Daoy (cell line): ENCODE results near the gene SERPINA1. TPM values are rescaled to one million over a fixed set of nuclear protein-coding genes. Genes with fewer than 3 reads are reported as not detected.
A peak's percentile ranks its signal among the peaks of the same experiment; 100 is the strongest.

Source experiments
- DNase-seq: peaks from one replicate; pipeline ENCODE4 v3.0.0-alpha.2; 2015; ENCODE audit warnings: low read depth
- total RNA-seq: library from RNA; depleted of rRNA; stranded (reverse); fragments of >200 nt; shearing (Covaris generic); gene quantifications from 2 replicates; pipeline ENCODE4 v1.2.3, GENCODE V29; 2014

Gene SERPINA1
- total RNA-seq, 1 experiment from 2014 or later = 26.1 TPM

DNA sequence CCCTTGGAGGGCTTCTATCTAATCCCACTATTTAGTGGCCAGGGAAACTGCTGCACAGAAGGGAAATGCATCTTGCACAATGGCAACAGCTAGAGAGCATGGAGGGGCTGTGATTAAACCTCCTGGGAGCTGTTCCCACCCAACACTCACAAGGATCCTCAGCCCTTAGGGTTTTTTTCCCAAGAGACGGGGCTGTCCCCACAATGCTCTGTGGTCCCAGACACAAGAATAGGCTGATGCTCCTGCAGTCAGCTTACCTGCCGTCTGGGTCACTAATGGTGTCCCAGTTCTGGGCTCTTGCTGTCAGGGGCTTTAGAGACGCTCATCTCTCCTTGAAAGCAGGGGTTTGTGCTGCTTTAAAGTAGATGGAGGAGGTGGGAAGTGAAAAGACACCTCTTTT lies 4.6 kb downstream of the SERPINA1 start:
- DNase-seq = no peak

DNA sequence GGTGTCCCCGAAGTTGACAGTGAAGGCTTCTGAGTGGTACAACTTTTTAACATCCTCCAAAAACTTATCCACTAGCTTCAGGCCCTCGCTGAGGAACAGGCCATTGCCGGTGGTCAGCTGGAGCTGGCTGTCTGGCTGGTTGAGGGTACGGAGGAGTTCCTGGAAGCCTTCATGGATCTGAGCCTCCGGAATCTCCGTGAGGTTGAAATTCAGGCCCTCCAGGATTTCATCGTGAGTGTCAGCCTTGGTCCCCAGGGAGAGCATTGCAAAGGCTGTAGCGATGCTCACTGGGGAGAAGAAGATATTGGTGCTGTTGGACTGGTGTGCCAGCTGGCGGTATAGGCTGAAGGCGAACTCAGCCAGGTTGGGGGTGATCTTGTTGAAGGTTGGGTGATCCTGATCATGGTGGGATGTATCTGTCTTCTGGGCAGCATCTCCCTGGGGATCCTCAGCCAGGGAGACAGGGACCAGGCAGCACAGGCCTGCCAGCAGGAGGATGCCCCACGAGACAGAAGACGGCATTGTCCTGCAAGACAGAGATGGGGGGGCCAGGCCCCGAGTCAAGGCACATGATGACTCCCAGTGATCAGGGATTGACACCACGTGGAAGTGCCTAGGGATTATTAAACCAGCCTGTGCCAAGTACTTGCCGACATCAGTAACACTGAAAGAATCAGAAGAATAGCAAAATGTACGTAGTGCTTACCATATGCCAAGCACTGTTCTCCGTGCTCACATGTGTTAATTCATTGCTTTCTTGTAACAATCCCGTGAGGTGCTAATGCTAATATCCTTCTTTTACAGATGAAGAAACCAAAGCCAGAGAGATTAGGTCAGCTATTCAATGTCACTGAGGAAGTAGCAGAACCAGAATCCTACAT lies 5.4 kb downstream of the SERPINA1 start:
- no peak for DNase-seq

DNA sequence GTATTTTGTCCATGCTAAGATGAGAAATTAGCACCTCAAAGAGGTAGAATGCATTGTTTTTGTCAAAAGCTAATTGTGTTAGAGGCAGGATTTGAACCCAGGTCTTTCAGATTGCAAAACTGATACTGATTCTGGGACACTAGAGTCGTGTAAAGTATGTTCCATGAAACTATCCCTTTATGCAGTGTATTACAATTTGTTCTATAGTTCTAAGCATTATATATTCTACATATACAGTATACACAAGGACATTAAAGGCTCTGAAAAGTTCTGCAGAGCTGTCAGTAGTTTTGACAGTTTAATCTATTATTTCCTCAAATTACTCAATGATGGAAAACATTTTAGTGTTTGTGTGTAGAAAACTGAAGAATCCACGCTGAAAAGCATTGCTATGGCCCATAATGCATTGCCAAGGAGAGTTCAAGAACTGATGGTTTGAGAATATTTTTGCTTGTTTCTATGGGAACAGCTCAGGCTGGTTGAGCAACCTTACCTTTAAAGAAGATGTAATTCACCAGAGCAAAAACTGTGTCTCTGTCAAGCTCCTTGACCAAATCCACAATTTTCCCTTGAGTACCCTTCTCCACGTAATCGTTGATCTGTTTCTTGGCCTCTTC lies 6.2 kb downstream of the SERPINA1 start:
- no peak for DNase-seq

GRCh38 chr14:94381149-94382030 lies 7.0 kb downstream of the SERPINA1 start:
- DNase-seq = no peak

DNA sequence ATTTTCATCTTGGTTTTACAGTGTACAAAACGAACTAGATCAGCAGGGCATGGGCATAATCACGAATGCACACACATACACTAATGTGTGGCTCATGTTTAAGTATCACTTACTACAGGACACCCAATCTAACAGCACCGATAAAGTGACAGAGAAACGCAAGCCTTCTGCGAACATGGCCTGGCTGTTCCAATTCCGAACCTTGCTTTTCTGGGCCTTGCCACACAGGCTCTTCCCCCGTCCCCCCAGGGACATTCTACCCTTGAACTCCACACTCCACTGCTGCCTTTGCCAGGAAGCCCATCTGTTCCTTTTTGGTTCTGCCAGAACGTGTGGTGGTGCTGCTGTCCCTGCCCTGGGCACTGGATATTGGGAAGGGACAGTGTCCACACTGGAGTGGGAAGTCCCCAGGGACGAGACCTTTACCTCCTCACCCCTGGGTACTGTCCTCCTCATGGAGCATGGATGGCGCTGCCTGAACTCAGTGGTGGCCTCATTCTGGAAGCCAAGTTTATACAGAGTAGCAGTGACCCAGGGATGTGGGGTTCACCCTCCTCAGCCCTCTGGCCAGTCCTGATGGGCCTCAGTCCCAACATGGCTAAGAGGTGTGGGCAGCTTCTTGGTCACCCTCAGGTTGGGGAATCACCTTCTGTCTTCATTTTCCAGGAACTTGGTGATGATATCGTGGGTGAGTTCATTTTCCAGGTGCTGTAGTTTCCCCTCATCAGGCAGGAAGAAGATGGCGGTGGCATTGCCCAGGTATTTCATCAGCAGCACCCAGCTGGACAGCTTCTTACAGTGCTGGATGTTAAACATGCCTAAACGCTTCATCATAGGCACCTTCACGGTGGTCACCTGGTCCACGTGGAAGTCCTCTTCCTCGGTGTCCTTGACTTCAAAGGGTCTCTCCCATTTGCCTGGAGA lies 7.9 kb downstream of the SERPINA1 start:
- no peak for DNase-seq

GRCh38 chr14:94379291-94380224 lies 8.8 kb downstream of the SERPINA1 start:
- no peak for DNase-seq

DNA sequence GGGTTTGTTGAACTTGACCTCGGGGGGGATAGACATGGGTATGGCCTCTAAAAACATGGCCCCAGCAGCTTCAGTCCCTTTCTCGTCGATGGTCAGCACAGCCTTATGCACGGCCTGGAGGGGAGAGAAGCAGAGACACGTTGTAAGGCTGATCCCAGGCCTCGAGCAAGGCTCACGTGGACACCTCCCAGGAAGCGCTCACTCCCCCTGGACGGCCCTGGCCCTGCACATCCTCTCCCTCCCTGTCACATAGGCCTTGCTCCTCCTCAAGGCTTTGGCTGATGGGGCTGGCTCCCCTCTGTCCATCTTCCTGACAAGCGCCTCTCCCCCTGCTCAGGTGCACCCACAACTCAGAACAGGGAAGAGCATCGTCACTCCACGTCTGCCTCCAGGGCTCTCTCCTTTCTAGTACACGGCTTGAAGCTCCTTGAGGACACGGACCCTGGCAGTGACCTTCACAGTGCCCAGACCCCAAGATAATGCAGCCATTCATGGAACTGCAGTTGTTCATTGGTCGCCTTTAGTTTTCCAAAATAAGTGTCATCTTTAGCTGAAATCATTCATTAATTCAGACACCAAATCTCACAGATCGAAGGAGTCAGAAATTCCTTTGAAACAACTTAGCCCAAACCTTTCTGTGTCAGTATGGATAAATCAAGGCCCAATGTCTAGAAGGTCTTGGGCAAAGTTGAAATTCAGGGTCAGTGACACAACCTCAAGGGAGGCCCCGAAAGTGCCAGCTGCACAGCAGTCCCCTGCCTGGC lies 9.7 kb downstream of the SERPINA1 start:
- DNase-seq = no peak

DNA sequence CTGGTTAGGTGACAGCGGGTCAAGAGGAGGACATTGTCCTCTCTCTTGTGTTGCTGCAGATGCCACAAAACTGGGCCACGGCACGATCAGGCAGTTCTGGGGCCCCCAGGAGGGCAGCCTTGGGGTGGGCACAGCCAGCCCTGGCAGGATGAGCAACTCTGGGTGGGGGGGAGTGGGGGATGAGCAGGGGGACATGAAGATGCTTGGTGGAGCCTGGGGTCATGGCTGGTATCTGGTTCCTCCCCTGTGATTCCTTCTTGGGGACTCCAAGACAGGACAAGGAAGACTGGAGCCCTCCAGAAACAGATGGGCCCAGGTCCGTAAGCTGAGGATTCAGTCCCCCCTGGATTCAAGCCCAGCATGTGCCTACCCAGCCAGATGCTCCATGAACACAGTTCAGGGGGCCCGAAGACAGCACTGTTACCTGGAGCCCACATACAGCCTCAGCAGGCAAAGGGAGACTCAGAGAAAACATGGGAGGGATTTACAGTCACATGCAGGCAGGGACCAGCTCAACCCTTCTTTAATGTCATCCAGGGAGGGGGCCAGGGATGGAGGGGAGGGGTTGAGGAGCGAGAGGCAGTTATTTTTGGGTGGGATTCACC lies 10.4 kb downstream of the SERPINA1 start:
- no peak for DNase-seq

- no peak for DNase-seq
Measured at GRCh38 chr14:94376976-94377865, 11.2 kb downstream of the SERPINA1 start.

- no peak for DNase-seq
Measured at GRCh38 chr14:94376108-94376975, 12.1 kb downstream of the SERPINA1 start.

DNA sequence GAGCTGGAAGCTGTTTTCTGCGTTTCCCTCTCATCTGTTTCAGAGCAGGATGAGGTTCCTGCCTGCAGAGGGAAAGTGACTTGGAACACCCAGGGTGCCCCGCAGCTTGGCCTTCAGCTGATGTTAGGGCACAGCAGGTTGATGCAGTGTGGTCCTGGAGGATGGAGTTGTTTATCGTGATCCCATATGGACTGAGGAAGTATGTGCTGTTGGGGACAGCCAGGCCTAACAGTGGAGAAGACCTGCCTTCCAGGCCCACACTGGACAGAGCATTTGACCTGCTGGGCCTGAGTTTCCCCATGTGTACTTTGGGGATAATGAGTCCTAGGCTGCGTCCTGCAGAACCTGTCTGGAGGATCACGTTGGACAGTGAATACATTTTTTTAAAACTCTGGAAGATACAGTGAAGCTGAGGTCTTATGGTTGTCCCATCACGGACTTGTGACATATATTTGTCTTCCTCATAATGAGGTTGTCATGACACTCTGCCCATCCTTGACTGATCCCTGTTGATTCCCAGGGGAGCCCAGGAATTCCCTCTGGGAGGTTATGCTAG lies 12.8 kb downstream of the SERPINA1 start:
- no peak for DNase-seq

DNA sequence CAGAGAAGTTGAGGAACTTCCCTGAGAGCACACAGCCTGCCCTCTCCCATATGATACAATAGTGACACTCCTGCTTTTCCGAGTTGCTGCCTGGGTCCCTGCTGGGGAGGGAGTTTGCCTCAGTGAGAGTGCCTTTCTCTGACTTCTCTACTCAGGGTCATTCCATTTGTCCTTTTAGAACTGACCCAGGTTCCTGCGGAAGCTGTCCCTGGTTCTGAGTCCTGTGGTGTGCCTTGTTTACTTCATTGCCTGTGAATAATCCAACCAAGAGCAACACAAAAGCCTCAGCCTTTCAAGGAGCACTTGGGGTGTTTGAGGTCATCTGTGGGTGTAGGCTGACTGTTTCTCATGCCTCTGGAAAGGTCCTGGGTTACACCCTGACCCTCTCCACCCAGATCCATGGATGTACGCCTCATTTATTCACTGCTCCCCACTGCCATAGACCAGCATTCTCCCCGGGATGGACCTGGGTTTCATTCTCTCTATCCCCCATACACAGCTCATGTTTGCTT lies 13.6 kb downstream of the SERPINA1 start:
- no peak for DNase-seq

DNA sequence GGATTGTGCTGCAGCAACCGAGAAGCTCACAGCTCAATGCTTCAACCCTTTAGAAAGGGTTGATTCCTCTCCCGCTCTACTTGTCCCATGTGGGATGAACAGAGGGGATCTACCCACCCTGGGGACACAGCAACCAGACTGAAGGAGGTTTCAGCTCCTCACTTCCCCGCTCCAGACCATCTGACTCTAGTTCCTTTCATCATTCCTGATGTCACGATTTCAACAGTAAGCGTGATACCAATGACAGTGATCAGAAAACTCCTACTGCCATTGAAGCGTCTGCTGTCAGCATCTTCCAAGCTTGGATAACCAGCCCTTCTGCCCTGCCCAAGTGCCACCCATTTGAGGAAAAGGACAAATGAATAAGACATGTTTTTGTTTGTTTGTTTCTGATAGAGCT lies 14.3 kb downstream of the SERPINA1 start:
- DNase-seq = no peak

GRCh38 chr14:94373708-94374107 lies 14.7 kb downstream of the SERPINA1 start:
- DNase-seq = peak; percentile 98

DNA sequence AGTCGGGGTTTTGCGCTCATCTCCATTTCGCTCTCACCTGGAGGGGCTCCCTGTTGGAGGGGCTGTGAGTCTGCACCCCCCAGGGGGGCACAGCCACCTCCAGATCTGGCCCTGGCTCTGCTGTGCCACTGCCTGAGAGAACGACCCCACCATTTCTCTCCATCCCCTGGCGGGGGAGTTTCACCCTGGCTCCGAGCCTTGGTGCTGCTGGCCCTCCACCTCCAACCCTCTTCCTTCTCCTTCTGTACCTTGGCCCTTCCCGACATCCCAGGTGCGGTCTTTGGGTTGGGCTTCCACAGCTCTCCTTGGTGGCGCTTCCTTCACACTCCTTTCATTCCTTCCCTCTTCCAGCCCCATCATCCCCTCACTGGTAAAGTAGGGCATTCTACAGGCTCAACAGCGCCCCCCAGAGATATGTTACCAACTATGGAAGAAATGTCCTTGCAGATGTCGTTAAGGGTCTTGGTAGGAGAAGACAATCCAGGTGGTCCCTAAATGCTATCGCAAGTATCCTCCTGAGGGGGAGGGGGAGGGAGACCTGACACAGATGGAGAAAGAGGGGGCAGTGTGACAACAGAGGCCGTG lies 16.3 kb downstream of the SERPINA1 start:
- DNase-seq = no peak

DNA sequence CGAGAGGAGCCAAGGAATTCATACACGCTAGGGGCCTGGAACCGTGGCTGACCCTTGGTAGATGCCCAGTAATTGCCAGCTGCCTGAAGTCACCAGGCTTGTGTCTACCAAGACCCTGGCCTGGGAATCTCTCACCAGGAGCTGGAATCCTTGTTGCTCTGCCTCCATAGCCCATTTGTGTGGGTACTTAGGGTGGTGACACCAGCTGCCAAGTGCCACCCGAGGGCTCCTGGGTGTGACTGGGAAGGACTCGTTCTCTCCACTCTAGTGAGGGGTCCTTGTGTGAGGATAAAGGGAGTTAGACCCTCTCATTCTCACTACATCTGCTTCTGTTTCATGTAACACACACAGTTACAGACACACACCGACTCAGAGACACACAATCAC lies 17.9 kb downstream of the SERPINA1 start:
- DNase-seq = no peak
